HG03139 (cell line): Measurements from ENCODE around the gene PRADC1.

Experiments
- ATAC-seq: cut with Tn5 transposase; IDR thresholded peaks from one replicate; pipeline ENCODE4 v1.9.1; 2021; ENCODE audit not compliant: unreplicated experiment

PRADC1 gene

DNA sequence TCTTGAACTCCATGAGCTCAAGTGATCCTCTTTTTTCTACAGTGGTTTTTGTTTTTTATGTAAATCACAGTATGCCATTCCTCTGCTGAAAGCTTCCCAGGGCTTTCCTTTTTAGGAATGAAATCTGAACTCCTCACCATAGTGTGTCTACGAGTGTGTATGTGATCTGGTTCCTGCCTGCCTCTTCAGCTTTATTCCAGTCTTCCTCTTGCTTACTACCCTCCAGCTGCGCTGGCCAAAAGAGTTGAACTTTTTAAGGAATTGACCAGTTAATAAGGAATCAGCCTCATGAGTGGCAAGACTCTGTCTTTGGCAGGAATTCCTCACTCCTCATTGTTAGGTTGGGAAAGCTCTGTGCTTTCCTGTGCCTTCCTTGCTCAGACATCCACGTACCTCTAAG is 5.1 kb upstream of the PRADC1 start:
- ATAC-seq = no peak

DNA sequence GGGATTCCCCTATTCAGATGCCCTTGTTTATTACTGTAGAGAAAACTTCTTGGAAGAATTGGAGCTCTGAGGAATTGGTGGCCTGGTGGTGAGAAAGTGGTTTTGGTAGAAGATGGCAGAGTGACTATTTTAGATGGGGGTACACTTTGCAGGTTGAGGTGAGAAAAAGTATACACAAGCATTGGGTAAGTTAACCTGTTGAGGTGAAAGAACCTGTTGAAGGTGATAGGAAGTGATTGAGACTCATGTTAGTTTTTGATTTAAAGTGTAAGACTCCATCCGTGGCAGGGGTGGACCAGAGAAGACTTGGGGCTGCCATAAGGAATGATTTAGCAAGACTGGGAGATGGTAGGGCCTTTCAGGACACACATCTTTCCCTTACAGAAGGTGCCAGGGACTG is 4.1 kb upstream of the PRADC1 start:
- ATAC-seq = no peak

DNA sequence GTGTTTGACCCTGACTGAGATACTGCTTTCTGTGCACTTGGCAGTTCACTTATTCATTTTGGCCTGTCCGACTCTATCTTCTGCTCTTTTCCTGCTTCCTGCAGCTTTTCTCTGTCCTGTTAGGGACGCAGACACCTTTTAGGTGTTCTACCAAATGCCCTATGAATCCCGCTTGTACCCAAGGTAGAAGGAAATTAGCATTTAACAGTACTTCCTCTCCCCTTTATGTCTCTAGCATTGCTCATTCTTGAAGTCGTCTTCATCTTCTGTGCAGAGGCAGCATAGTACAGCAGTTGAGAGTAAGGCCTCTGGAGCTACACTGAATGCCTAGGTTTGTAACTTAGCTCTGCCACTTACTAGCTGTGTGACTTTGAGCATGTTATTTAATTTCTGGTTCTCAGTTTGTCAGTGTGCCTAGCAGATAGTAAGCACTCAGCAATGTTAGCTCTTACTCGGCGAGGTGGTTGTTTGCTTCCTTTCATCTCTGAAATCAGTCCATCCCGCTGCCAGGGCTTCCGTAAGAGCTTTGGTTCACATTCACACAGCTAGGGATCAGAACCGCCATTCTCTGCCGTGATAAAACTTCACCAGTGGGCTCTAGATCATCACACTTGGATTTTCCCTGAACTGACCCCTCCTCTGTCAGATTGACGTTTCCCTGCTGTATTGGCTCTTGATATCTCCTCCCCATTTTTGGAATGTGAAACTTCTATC is 2.4 kb upstream of the PRADC1 start:
- no peak for ATAC-seq

DNA sequence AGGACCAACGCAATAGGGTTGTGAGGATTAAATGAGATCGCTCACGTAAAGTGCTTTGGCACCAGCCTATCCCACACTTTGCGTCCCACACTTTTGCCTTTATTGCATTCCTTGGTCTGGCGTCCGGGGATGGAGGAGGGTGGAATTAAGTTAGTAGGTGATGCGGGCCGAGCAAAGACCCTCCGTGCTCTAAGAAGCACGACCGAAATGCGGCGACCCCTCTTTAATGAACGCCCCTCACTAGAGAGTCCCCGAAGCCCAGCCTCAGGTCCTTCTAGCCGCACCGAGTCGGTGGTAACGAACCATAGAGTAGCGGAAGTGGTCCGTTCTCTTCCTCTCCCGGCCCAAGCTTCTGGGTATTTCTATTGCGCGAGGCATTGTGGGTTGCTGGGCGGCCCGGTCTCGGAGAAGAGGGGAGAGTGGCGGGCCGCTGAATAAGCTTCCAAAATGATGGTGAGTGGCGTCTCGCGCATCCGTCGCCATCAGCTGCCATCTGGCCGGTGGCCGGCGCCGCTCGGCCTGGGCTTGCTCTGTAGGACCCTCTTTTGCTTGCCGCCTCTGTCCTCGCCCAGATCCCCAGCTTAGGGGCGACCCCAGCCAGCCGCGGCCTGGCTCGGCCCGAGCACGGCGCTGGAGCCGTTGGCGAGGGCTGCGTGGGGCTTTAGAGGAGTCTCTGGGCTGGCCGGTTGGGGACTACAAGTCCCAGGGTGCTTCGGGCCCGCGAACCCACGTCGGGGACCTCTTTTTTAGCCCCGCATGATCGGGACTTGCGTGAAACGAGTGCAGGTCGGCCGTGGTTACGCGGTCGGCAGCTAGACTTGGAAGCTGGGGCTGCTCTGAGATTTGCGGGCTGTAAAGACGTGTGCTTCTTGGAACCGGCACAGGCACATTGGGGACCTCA is 1.1 kb upstream of the PRADC1 start, which contains the start of gene CCT7:
Gene CCT7, plus strand, starts transcription at position 377 of the 901 bp plus-strand sequence. Its CDS starts 71 bp downstream, at position 448.
- peak; percentile 57 for ATAC-seq

DNA sequence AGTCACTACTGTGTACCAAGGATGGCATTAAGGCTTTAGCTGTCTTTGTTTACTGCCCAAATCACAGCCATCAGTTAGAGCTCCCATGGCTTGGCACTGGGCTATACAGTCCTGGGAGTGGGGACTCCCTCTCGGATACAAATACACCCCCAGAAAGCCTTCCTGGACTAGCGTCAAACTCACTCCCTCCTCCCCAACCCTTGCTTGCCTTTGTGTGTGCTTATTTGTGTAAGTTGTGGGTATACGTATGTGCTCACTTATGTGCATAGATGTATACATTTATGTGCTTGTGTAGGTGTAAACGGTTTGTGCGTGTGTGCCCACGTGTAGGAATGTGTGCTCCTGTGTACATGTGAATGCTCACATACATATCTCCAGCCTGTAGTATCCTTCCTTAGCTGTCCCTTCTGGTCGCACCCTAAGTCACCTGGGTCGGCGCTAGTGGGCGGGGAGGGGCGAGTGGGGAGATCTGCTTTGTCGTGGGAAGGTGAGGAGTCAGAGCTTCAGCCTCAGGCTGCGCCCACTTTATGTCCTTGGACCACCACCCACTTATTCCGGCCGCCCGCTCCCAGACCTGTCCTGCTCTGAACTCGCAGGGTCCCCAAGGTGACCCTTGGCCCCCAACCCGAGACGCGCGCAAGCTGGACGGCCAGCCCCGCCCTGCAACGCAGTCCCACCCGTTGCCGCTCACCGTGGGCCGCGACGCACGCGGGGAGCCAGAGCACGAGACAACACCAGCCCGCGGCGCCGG is 461 bp downstream of the PRADC1 start:
- no peak for ATAC-seq

DNA sequence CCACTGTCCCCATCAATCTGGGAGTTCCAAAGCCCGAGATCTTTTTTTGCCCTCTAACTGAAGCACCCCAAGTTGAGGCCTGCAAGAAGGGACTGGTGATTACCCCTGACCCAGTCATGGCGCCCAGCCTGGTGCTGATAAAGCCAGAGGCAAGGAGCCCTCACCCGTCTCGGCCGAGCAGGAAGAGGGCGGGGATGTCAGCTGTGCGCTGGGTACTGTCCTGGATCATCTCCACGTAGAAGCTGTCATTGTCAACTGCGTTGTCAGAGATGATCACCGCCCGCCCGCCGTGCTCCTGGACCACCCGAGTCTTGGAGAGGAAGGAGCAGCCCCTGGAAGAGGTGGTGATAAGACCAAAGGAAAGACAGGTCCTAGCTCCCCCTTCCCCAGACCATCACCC is 4.4 kb downstream of the PRADC1 start:
- ATAC-seq = no peak

DNA sequence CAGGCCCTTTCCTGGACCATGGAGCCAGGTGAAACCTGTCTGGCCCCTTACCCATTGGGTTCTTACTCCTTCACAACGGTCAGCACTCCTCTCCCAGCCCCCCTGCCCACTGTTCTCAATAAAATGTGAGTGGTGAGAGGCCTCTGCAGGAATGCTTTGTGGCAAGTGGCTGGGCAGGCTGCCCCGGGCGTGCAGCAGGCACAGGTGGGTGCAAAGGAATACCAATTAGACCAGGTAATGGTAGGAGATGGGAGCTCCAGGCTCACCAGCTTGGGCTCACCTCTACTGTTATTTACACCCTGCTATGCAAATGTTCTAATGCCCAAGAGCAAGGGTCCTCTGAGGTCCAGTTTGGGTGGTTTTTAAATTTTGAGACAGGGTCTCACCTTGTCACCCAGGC is 6.0 kb downstream of the PRADC1 start:
- no peak for ATAC-seq

DNA sequence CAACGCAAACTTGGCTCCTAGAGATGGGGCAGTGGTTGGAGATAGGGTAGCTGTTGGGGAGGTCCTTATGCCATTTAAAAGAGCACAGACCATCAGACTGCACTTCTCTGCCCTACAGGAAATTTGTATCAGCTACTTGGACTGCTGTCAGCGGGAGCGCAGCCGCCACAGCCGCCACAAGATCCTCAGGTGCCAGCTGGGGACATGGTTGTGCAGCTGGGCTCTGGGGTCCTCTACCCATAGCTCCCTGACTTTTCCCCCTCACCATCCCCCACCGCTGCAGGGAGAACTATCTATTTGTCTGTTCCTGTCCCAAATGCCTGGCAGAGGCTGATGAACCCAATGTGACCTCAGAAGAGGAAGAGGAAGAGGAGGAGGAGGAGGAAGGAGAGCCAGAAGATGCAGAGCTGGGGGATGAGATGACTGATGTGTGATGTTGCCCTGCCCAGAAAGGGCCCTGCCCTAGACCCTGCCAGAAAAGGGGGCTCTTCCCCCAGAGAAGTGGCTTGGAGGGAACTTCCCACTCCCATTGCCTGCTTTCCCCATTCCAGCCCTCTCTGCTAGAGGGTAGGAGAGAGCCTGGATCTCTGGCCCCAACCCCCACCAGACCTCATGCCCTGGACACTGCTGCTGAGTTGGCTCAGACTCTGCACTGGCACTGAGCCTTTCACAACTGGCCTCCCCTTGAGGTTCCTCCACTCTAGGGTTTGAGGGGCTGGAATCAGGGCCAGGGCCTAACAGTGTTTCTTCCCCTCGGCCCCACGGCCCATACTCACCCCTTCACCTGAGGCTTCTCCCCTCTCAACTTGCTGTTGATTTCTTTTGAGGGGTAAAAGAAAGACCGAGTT is 7.3 kb downstream of the PRADC1 start:
- no peak for ATAC-seq

DNA sequence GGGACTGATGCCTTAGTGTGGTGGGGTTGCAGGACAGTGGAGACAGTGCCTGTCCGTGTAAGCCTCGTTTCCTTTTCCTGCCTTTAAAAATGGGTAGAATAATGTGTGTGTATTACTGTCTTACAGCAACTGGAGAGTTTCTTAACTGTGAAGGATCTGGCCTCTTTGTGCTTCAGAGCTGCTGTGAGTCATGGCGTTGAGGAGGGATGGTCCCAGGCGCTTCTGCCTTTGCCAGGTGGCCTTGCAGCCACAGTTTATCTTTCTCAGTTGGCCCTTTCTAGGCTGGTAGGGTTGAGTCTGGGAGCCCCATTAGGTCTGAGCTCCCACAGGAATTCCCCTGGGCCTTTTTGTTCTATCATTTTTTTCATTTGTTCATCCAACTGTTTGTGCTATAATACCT is 9.2 kb downstream of the PRADC1 start:
- no peak for ATAC-seq

DNA sequence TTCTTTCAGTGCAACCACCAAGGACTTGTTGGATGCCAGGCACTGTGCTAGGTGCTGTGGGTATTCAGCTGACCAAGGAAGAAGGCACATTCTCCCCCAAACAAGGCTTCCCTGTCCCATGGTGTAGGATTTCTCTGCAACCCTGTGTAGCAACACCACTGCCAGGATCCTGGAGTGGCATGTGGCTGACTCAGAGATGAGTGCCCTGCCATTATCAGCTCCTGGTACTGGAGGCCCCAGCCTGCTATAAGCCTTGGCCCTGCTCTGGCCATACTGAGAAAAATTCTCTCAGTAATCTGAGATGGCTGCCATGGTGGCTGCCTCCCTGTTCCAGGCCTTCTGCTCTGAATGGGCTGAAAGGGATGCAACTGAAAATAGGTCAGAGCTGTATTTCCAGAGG is 14.7 kb downstream of the PRADC1 start:
- no peak for ATAC-seq

DNA sequence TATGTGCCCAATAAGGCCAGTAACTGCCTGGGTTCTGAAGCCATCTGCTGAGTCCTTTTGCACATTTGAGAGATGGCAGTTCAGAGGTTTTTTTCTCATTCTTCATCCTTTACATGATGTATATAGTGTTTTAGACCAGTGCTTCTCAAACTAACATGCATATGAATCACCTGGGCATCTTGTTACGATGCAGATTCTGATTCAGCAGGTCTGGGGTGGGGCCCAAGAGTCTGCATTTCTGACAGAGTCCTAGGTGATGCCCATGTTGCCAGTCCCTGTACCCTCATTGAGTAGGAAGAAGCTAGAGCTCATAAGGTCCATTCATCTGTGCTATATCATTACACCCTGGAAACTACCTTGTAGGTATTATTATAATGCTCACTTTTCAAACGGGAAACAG is 15.2 kb downstream of the PRADC1 start:
- no peak for ATAC-seq

DNA sequence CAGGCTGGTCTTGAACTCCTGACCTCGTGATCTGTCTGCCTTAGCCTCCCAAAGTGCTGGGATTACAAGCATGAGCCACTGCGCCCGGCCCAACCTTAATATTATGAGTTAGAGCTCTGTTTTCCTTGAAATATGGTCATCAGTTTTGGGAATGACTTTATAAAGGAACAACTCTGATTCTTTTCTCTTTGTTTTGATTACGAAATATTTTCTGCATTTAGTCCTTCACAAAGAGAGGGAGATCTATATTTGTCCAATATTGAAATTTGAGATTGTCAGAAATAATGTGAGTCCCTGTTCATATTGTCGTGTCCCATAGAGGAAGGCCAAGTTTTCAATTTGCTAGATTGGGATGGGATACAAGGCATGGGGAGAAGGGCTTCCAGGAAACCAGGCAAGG is 15.9 kb downstream of the PRADC1 start:
- ATAC-seq = no peak

DNA sequence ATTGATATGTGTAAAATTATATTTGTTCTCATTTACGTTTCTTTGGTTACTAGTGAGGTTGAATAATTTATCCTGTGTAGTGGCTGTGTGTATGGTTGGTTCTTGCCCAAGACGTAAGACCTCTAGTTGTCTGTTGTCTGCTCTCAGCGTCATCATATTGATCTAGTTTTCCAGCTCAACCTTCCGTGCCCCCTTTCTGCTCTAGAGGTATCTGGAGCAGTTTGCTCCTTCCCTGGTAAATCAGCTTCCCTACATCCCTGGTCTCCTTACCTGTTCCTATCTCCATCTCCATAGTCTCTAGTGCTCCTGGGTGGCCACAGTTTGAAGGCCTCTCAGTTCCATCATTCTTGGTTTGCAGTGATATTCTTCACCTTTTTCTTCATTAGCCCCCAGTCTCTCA is 17.8 kb downstream of the PRADC1 start:
- ATAC-seq = no peak

DNA sequence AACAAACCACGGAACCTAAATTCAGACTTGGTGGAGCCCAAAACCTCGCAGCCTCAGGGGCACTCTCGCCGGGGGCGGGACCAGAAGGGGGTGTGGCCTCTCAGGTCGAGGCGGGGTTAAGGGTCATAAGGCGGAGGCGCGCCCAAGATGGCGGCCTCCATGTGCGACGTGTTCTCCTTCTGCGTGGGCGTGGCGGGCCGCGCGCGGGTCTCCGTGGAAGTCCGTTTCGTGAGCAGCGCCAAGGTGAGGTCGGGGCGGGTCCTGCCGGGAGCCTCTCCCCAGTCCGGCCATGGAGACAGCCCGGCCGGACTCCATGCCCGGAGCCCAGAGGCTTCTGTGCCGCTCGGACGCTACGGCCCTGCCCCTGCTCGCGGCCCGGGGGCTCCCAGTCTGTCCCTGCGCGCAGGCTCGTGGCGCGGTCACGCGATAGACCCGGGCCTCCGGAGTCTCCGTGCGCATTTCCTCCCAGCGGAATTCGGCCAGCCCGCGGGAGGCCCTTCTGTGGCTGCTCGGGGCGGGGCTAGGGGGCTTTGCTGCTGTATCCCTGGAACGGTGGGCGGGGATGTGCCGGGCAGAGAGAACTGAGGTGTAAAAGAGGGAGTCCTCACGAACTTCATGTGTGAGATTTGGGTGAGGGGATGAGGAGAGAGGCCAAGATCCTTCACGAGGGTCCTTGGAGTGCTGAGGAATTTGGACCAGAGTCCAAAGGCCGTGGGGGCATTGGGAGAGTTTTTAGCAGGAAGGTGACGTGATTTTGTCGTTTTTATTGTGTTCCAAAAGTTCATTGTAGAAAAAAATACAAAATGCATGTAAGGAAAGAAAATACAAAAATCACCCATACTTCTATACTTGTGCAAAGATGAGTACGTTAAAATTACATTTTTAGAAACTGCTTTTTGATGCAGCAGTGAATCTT is 18.7 kb downstream of the PRADC1 start, which contains the start of gene SMYD5:
Gene SMYD5, plus strand, starts transcription at position 126 of the 916 bp plus-strand sequence. Its CDS starts 22 bp downstream, at position 148.
- ATAC-seq = peak; percentile 95

DNA sequence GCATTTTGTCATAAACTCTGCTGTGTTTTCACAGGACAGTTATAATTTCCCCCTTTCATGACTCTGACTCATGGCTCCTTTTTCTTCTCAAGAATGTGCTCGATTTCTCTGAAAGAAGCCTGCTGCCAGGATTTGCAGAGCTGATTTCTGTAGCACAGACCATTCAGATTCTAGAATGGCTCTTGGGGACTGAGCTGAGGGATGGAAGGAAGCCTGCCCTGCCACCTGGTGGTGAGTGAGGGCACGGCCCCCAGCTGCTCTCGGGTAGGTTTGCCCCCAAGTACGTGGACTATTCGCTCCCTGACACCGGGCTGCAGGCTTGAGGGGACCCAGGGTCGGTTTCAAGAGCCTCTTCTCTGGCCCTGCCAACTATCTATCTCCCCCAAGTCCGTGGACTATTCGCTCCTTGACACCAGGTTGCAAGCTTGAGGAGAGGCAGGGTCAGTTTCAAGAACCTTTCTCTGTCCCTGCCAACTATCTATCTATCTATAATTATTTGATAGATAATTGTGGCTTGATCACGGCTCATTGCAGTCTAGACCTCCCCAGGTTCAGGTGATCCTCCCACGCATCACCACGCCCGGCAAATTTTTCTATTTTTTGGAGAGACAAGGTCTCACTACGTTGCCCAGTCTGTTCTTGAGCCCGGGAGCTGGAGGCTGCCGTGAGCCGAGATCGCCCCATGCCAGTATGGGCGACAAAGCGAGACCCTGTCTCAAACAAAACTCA is 20.4 kb downstream of the PRADC1 start:
- ATAC-seq = peak; percentile 52

DNA sequence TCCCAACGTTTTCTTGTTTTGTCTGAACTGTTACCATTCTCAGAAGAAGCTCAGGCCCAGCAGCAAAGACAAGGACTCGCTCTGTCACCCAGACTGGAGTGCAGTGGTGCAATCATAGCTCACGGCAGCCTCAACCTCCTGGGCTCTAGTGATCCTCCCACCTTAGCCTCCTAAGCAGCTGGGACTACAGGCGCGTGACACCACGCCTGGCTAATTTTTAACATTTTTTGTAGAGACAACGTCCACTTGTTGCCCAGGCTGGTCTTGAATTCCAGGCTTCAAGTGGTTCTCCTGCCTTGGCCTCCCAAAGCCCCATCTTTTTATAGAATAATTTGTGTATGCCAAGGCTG is 21.0 kb downstream of the PRADC1 start:
- no peak for ATAC-seq

DNA sequence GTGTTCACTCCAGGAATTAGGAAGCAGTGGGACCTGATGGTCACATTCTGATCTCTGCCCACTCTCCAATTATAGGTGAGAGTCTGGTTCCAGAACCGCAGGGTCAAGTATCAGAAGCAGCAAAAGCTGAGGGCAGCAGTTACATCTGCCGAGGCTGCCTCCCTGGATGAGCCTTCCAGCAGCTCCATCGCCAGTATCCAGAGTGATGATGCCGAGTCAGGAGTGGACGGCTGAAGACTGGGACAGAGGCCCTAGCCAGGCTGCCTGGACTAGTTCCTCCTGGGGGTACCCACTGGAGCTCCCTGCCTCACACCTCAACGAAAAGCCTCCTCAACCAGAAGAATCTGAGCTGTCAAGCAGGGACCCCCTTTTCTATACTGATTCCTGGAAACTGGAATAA is 22.3 kb downstream of the PRADC1 start:
- ATAC-seq = no peak

DNA sequence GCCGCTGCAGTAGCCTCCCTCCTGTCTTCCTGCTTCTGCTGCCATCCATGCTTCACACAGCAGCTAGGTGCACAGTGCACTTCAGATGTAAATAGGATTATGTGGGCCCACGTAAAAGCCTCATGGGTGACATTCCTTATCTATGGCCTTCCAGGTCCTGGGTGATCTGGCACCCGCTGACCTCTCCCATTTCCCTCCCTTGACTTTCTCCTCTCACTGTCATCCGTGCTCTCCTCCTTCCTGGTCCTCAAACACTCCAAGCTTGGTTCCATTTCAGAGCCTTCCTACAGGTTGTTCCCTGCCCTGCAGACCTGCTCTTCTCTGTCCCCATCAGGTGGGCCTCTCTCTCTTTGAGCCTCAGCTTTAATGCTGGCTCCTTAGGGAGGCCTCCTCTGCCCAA is 23.0 kb downstream of the PRADC1 start:
- no peak for ATAC-seq

DNA sequence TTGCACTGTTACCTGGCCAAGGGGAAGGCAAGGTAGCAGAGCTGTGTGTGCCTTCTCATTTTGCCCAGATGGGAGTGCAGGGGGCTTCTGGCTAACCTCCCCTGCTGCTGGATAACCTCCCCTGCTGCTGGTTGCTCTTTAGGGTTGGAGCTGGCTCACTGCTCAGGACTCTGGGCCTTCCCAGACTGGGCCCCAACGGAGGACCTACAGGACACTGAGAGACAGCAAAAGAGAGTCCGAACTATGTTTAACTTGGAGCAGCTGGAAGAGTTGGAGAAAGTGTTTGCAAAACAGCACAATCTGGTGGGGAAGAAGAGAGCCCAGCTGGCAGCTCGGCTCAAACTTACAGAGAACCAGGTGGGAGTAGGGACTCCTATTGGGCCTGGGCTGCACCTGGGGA is 24.8 kb downstream of the PRADC1 start:
- no peak for ATAC-seq
